IPS-NIHi7 (cell line): ENCODE data around the gene AURKAIP1.

Experiments used
- DNase-seq: peaks from one replicate; pipeline ENCODE4 v3.0.0; 2012; ENCODE audit warnings: mixed read lengths; ENCODE audit errors: extremely low spot score

AURKAIP1 gene

GRCh38 chr1:1333551-1334241 is 41.3 kb downstream of the AURKAIP1 start:
- no peak for DNase-seq

GRCh38 chr1:1332774-1333480 is 42.1 kb downstream of the AURKAIP1 start:
- DNase-seq, result no peak

GRCh38 chr1:1332031-1332755 is 42.8 kb downstream of the AURKAIP1 start:
- DNase-seq, result no peak

- DNase-seq, result no peak
These were observed 43.7 kb downstream of the AURKAIP1 start, which contains the start of gene TAS1R3 for GRCh38 chr1:1331068-1331965. TSS of gene TAS1R3 (plus strand) at chr1:1331280. CDS start at chr1:1331346, 66 bp downstream.

GRCh38 chr1:1330366-1331067 is 44.5 kb downstream of the AURKAIP1 start:
- no peak for DNase-seq

- DNase-seq, result no peak
These were observed 45.5 kb downstream of the AURKAIP1 start for GRCh38 chr1:1329304-1330210.

GRCh38 chr1:1328254-1328653 is 46.8 kb downstream of the AURKAIP1 start:
- DNase-seq, result no peak

- no peak for DNase-seq
These were observed 47.7 kb downstream of the AURKAIP1 start for GRCh38 chr1:1327291-1327690.

- DNase-seq, result no peak
These were observed 48.9 kb downstream of the AURKAIP1 start for GRCh38 chr1:1326075-1326605.

- DNase-seq, result no peak
These were observed 49.5 kb downstream of the AURKAIP1 start for GRCh38 chr1:1325288-1326074.

GRCh38 chr1:1324524-1325287 is 50.3 kb downstream of the AURKAIP1 start, which contains the start of the genes CPTP and INTS11:
TSS of gene CPTP (plus strand) at chr1:1324802. CDS start at chr1:1326911, 2,109 bp downstream.
TSS of gene INTS11 (minus strand) at chr1:1324660. CDS start at chr1:1324608, 52 bp downstream.
- DNase-seq, result peak; percentile 97

- DNase-seq, result no peak
These were observed 50.9 kb downstream of the AURKAIP1 start for GRCh38 chr1:1324084-1324523.
